ENCODE measurements around the gene NIPAL1. TPM values are rescaled to one million over a fixed set of nuclear protein-coding genes. Genes with fewer than 3 reads are reported as not detected.
A peak's percentile ranks its signal among the peaks of the same experiment; 100 is the strongest.

The NIPAL1 gene
- total RNA-seq = 1 to 10 TPM; 1.0 to 1.6 TPM

DNA sequence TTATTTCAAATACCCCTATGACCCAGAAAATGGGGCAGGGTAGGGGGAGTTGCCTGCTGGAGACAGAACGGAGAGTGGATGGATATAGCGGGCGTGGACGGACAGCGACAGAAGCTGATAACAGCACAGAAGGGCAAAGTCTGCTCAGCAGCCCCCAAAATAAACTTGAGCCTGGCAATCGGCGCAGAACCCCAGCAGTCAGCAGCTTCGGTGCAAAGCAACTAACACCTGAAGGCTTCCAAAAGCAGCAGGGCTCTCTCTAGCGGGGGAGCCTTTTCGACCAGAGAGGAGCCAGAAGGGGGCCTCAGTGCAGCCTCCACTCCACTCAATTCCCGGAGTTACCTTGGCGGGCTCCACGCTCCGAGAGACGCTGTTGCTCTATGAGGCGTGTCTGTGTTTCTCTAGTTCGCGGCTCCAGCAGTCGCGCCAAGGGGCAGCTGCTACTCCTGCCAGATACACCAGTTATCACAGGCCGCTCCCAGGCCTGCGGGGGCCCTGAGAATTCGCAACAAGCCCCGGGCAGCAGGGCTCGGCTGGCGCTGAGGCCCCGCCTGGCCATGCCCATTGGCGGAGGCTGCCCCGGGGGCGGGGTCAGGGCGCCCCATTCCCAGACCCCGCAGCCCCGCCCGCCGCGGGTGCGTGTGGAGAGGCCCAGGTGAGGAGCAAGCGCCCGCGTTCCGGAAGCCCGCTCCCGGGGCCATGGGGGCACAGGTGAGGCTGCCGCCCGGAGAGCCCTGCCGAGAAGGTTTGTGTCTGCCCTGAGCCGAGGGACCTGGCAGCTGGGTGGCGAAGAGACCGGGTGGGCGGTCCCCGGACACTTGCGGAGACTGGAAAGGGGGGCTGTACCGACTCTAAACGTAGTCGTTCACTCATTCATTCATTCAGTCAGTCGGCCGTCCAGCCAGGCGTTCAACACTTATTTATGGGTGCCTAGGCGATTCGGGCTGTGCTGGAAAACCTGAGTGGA lies at the start of gene NIPAL1, which contains the start of gene CNGA1:
NIPAL1 (plus strand) TSS at position 632 of the 967 bp plus-strand sequence; CDS start at position 700, 68 bp downstream.
CNGA1 (minus strand) TSS at position 541 of the 967 bp plus-strand sequence. CDS start 63,992 bp downstream, outside the sequence.
- WGBS, 2 donors = 1 to 6% methylated on average over 9 to 56 of the region's 60 CpGs
- peak within 1 kb of the TSS; percentile 55 to 83 (median 78) for H3K27ac ChIP-seq
- ATAC-seq = peak; percentile 97
- intact Hi-C loops (cut with DNase I) = no loop called here
- peak; percentile 47 to 75 (median 72) for TF ChIP-seq POLR2A (IDR thresholded peaks at IDR 0.05)
- TF ChIP-seq, protein P1, sequence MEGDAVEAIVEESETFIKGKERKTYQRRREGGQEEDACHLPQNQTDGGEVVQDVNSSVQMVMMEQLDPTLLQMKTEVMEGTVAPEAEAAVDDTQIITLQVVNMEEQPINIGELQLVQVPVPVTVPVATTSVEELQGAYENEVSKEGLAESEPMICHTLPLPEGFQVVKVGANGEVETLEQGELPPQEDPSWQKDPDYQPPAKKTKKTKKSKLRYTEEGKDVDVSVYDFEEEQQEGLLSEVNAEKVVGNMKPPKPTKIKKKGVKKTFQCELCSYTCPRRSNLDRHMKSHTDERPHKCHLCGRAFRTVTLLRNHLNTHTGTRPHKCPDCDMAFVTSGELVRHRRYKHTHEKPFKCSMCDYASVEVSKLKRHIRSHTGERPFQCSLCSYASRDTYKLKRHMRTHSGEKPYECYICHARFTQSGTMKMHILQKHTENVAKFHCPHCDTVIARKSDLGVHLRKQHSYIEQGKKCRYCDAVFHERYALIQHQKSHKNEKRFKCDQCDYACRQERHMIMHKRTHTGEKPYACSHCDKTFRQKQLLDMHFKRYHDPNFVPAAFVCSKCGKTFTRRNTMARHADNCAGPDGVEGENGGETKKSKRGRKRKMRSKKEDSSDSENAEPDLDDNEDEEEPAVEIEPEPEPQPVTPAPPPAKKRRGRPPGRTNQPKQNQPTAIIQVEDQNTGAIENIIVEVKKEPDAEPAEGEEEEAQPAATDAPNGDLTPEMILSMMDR (IDR thresholded peaks at IDR 0.05) = peak in 5 of 7 experiments; percentile 13 to 49 (median 42)
- peak; percentile 88 to 93 (median 89) for DNase-seq
- H3K9me3 ChIP-seq = no peaks in the 10 kb centered on the region
- peak within 1 kb of the TSS; percentile 24 to 30 for H3K4me3 ChIP-seq
- peaks cover 11% of the 10 kb centered on the region for H3K4me1 ChIP-seq
- H3K36me3 ChIP-seq (replicated peaks in 1 of 2; ENCODE audit: insufficient read depth in 1 of 2, low read depth in 2 of 2) = no peaks in the 10 kb centered on the region
- H3K27me3 ChIP-seq = no peaks in the 10 kb centered on the region

DNA sequence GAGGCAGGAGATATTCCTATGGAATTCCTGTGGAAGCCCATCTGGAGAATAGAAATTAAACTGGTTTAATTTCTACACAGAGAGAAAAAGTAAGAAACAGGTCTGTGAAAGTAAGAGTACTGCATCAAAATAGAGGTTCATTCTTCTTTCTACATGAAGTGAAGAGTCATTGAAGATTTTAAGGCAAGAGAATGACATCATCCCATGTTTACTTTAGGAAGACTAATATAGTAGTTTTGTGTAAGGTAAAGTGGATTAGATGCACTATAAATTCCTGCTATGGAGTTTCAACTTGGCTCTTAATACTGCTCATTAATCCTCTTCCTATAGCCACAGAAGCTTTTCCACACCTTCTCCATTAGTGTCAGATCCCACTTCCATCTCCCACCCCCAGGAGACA lies 47.7 kb upstream of the NIPAL1 start:
- Histone ChIP-seq H3K4me3 (no peak overlapping the region), H3K36me3 (replicated peaks in 1 of 2; ENCODE audit: insufficient read depth in 1 of 2, low read depth in 2 of 2) (no peaks in the 10 kb centered on the region), H3K9me3 (no peaks in the 10 kb centered on the region), H3K27me3 (no peaks in the 10 kb centered on the region), H3K4me1 (no peaks in the 10 kb centered on the region), H3K27ac (no peak overlapping the region)
- intact Hi-C loops (cut with DNase I) = no loop called here
- DNase-seq = no peak
- ATAC-seq = no peak
- no peak for TF ChIP-seq POLR2A (IDR thresholded peaks at IDR 0.05)
- TF ChIP-seq, protein P1 (IDR thresholded peaks at IDR 0.05) = no peak

DNA sequence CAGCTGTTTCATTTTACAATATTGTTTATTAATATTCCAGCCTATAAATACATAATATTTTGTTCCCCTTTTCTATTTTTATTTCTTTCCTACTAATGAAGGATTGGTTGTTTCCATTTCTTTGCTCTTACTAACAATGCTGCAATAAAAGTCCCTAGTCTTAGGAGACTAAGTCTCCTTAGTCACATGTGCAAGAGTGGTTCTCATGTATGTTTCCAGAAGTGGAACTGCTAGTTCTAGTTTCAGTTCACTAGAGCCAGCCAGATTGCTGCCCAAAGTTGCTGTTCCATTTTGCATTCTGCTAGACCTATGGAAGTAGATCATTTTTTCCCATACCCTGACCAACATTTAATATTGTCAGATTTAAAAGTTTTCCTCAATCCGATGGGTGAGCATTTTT lies 44.4 kb upstream of the NIPAL1 start:
- H3K27ac ChIP-seq = no peak overlapping the region
- 89 to 95% methylated on average over 1 of the region's 1 CpG for WGBS, 2 donors
- no peaks in the 10 kb centered on the region for H3K36me3 ChIP-seq (replicated peaks in 1 of 2; ENCODE audit: insufficient read depth in 1 of 2, low read depth in 2 of 2)
- no peak overlapping the region for H3K4me3 ChIP-seq
- intact Hi-C loops (cut with DNase I) = no loop called here
- DNase-seq (peak in 1 of 4 donors; percentile 5), ATAC-seq (no peak)
- H3K4me1 ChIP-seq = no peaks in the 10 kb centered on the region
- TF ChIP-seq, protein P1 (IDR thresholded peaks at IDR 0.05) = no peak
- TF ChIP-seq POLR2A (IDR thresholded peaks at IDR 0.05) = no peak
- no peaks in the 10 kb centered on the region for H3K9me3 ChIP-seq
- H3K27me3 ChIP-seq = no peaks in the 10 kb centered on the region

DNA sequence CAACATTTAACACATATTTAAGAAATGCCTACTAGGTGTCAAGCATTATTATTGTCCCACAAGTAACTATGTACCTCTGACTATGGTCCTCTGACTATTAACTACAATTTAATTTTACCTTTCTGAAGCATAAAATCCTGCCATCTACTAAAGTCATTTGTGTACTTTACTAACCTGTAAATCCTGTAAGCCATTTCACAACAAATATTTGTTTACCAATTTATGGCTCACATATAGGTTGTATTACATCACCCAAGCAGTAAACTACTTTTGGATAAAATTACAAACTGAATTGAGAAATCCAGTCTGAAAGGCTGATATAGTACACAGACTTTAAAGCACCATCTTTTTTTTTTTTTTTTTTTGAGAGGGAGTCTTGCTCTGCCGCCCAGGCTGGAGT lies 43.9 kb upstream of the NIPAL1 start:
- ATAC-seq = no peak
- Histone ChIP-seq H3K9me3 (no peaks in the 10 kb centered on the region), H3K4me1 (no peaks in the 10 kb centered on the region), H3K36me3 (replicated peaks in 1 of 2; ENCODE audit: insufficient read depth in 1 of 2, low read depth in 2 of 2) (no peaks in the 10 kb centered on the region), H3K27me3 (no peaks in the 10 kb centered on the region), H3K27ac (no peak overlapping the region), H3K4me3 (no peak overlapping the region)
- no peak for DNase-seq
- 73 to 100% methylated on average over 1 of the region's 1 CpG for WGBS, 2 donors
- TF ChIP-seq, protein P1 (IDR thresholded peaks at IDR 0.05) = no peak
- no peak for TF ChIP-seq POLR2A (IDR thresholded peaks at IDR 0.05)
- intact Hi-C loops (cut with DNase I) = no loop called here

Measured in body of pancreas (tissue), 4 donors.